Stimulated activated CD8-positive, alpha-beta memory T cell treated with anti-CD3 and anti-CD28 coated beads, Interleukin-4, amount 100 ng/mL, for 4 hours (primary cell): ENCODE measurements around the gene ADRM1.

Source experiments
- DNase-seq, 2 donors: peaks; one replicate each; pipeline ENCODE4 v3.0.0-alpha.2; 2020; ENCODE audit warnings: low read depth in 2 of 2, low spot score in 1 of 2

The ADRM1 gene

GRCh38 chr20:62309947-62310756 lies 7.4 kb downstream of the ADRM1 start:
- DNase-seq, result no peak

GRCh38 chr20:62310757-62311121 lies 7.9 kb downstream of the ADRM1 start:
- DNase-seq, result no peak

- DNase-seq, result no peak
These were observed 8.4 kb downstream of the ADRM1 start for GRCh38 chr20:62311150-62311549.

GRCh38 chr20:62311832-62312661 lies 9.2 kb downstream of the ADRM1 start:
- no peak for DNase-seq

GRCh38 chr20:62312662-62312977 lies 9.8 kb downstream of the ADRM1 start:
- no peak for DNase-seq

- no peak for DNase-seq
These were observed 10.2 kb downstream of the ADRM1 start for GRCh38 chr20:62313021-62313420.

- DNase-seq, result no peak
These were observed 10.9 kb downstream of the ADRM1 start for GRCh38 chr20:62313460-62314338.

- no peak for DNase-seq
These were observed 11.5 kb downstream of the ADRM1 start for GRCh38 chr20:62314339-62314638.

- DNase-seq, result no peak
These were observed 12.0 kb downstream of the ADRM1 start for GRCh38 chr20:62314711-62315302.

GRCh38 chr20:62315773-62316172 lies 13.0 kb downstream of the ADRM1 start:
- no peak for DNase-seq

GRCh38 chr20:62316331-62317166 lies 13.8 kb downstream of the ADRM1 start:
- DNase-seq, result no peak

- no peak for DNase-seq
These were observed 14.4 kb downstream of the ADRM1 start for GRCh38 chr20:62317167-62317655.

- no peak for DNase-seq
These were observed 15.9 kb downstream of the ADRM1 start for GRCh38 chr20:62318400-62319345.

GRCh38 chr20:62319346-62319909 lies 16.6 kb downstream of the ADRM1 start:
- DNase-seq, result no peak

GRCh38 chr20:62320581-62321354 lies 18.0 kb downstream of the ADRM1 start:
- no peak for DNase-seq

GRCh38 chr20:62321521-62321948 lies 18.7 kb downstream of the ADRM1 start:
- no peak for DNase-seq

- DNase-seq, result no peak
These were observed 19.2 kb downstream of the ADRM1 start for GRCh38 chr20:62321975-62322374.

- no peak for DNase-seq
These were observed 19.8 kb downstream of the ADRM1 start for GRCh38 chr20:62322492-62323041.
